ENCODE measurements around the gene TEX10.

Gene TEX10

GRCh38 chr9:100284247-100284646 lies 68.5 kb downstream of the TEX10 start:
- DNase-seq (ENCODE audit: low read depth in 2 of 2): no peak

GRCh38 chr9:100282388-100282719 lies 70.4 kb downstream of the TEX10 start:
- no peak for DNase-seq (ENCODE audit: low read depth in 2 of 2)

- DNase-seq (ENCODE audit: low read depth in 2 of 2): no peak
These were observed 70.9 kb downstream of the TEX10 start for GRCh38 chr9:100281676-100282387.

- no peak for DNase-seq (ENCODE audit: low read depth in 2 of 2)
These were observed 71.7 kb downstream of the TEX10 start for GRCh38 chr9:100281066-100281465.

GRCh38 chr9:100277166-100277979 lies 75.4 kb downstream of the TEX10 start:
- no peak for DNase-seq (ENCODE audit: low read depth in 2 of 2)

- no peak for DNase-seq (ENCODE audit: low read depth in 2 of 2)
These were observed 83.1 kb downstream of the TEX10 start for GRCh38 chr9:100269656-100270055.

- no peak for DNase-seq (ENCODE audit: low read depth in 2 of 2)
These were observed 84.5 kb downstream of the TEX10 start for GRCh38 chr9:100268271-100268670.

GRCh38 chr9:100267211-100267610 lies 85.5 kb downstream of the TEX10 start:
- DNase-seq (ENCODE audit: low read depth in 2 of 2): no peak
